HCT116 (cell line): Measurements from ENCODE around the gene HDGF. TPM values are rescaled to one million over a fixed set of nuclear protein-coding genes. Genes with fewer than 3 reads are reported as not detected.

ENCODE experiments used
- ATAC-seq: fragments of 200-7000 bp; cut with Tn5 transposase; 2 replicates; pipeline ENCODE4 v1.9.1; 2020; ENCODE audit warnings: mild to moderate bottlenecking, moderate library complexity
- BruUV-seq: library from RNA; stranded (reverse); fragments of 400-500 nt; replicated peaks from 2 replicates; lab custom pipeline; 2021; lab: Mats Ljungman, UMichigan
- CTCF ChIA-PET: fragments of 300-600 bp; sonication (Branson Sonifier 250); formaldehyde crosslinking; loops from one replicate; lab custom pipeline; 2021; ENCODE audit warnings: antibody characterized with exemption; lab: Charles Lee
- POLR2A ChIA-PET: fragments of 300-600, 350-600 bp; sonication (Branson Sonifier 250); formaldehyde crosslinking; loops from one replicate; lab custom pipeline; 2021; ENCODE audit warnings: antibody characterized with exemption; lab: Charles Lee
- RAD21 ChIA-PET, 2 experiments: fragments of 300-600 bp; sonication (Branson Sonifier 250); formaldehyde crosslinking; loops; one replicate each; lab custom pipeline; 2023; ENCODE audit warnings: low total read pairs in 2 of 2; ENCODE audit not compliant: uncharacterized antibody in 2 of 2, unreplicated experiment in 2 of 2, low non-redundant PET in 1 of 2; lab: Charles Lee
- DNase-seq: peaks from one replicate; pipeline ENCODE4 v3.0.0-alpha.2; 2010; ENCODE audit warnings: low read depth, low spot score
- H2AFZ ChIP-seq: fragments of 200-600 bp; shearing (Covaris generic), sonication (generic); 2 replicates; pipeline ENCODE4 v1.6.1; 2017; ENCODE audit warnings: low read depth, mixed run types, mixed read lengths, antibody characterized with exemption, low read length; ENCODE audit not compliant: poor library complexity, severe bottlenecking
- H3K27ac ChIP-seq: 2 replicates; pipeline ENCODE4 v1.5.1; 2012; ENCODE audit warnings: low read depth, low read length
- H3K27me3 ChIP-seq: fragments of 200-600 bp; sonication (generic); 2 replicates; pipeline ENCODE4 v1.6.1; 2016; ENCODE audit warnings: mixed run types, low read length, mixed read lengths; ENCODE audit not compliant: insufficient read depth
- H3K36me3 ChIP-seq, 2 experiments: fragments of 200-500 bp in 1 of 2; fragments of 200-600 bp in 1 of 2; sonication (Bioruptor generic) in 1 of 2; sonication (generic) in 1 of 2; 2 replicates each; pipeline versions ENCODE4 v1.5.1 to v1.6.1; 2014 to 2016; ENCODE audit warnings: low read length in 2 of 2, inconsistent platforms in 1 of 2, mixed read lengths in 1 of 2, mixed run types in 1 of 2; ENCODE audit not compliant: insufficient read depth in 2 of 2, control insufficient read depth in 1 of 2
- H3K4me1 ChIP-seq, 2 experiments: fragments of 200-600 bp in 1 of 2; sonication (generic) in 1 of 2; 2 replicates each; pipeline versions ENCODE4 v1.5.1 to v1.6.1; 2012 to 2017; ENCODE audit warnings: low read length in 2 of 2, inconsistent platforms in 1 of 2, mild to moderate bottlenecking in 1 of 2, mixed read lengths in 1 of 2, mixed run types in 1 of 2, moderate library complexity in 1 of 2; ENCODE audit not compliant: insufficient read depth in 2 of 2, control insufficient read depth in 1 of 2
- H3K4me2 ChIP-seq: fragments of 200-600 bp; sonication (generic); 2 replicates; pipeline ENCODE4 v1.6.1; 2017; ENCODE audit warnings: mixed run types, low read length, mixed read lengths
- H3K4me3 ChIP-seq, 2 experiments: fragments of 200-600 bp in 1 of 2; sonication (generic) in 1 of 2; replicated peaks in 1 of 2; 2 replicates each; pipeline ENCODE4 v1.5.1; 2011 to 2016; ENCODE audit warnings: low read length in 2 of 2, control low read depth in 1 of 2, low read depth in 1 of 2, mild to moderate bottlenecking in 1 of 2, mixed read lengths in 1 of 2, mixed run types in 1 of 2
- H3K79me2 ChIP-seq: fragments of 200-600 bp; sonication (generic); 2 replicates; pipeline ENCODE4 v1.6.1; 2017; ENCODE audit warnings: mild to moderate bottlenecking, mixed run types, low read length, moderate library complexity, mixed read lengths; ENCODE audit not compliant: insufficient read depth
- H3K9ac ChIP-seq: fragments of 200-600 bp; sonication (generic); 2 replicates; pipeline ENCODE4 v1.6.1; 2016; ENCODE audit warnings: low read length, mixed read lengths
- H3K9me2 ChIP-seq: fragments of 200-600 bp; sonication (generic), shearing (Covaris generic); 2 replicates; pipeline ENCODE4 v1.6.1; 2017; ENCODE audit warnings: mixed run types, mild to moderate bottlenecking, moderate library complexity; ENCODE audit not compliant: insufficient read depth
- H3K9me3 ChIP-seq, 2 experiments: fragments of 200-500 bp in 1 of 2; fragments of 200-600 bp in 1 of 2; sonication (Bioruptor generic) in 1 of 2; sonication (generic) in 1 of 2; 2 replicates each; pipeline ENCODE4 v1.6.1; 2014 to 2017; ENCODE audit warnings: low read length in 2 of 2, mixed read lengths in 2 of 2, inconsistent platforms in 1 of 2, low read depth in 1 of 2, mild to moderate bottlenecking in 1 of 2, mixed run types in 1 of 2, moderate library complexity in 1 of 2; ENCODE audit not compliant: control insufficient read depth in 1 of 2, insufficient read depth in 1 of 2
- H4K20me1 ChIP-seq: fragments of 200-600 bp; sonication (generic), shearing (Covaris generic); 2 replicates; pipeline ENCODE4 v1.6.1; 2017; ENCODE audit warnings: mixed run types, mild to moderate bottlenecking, moderate library complexity; ENCODE audit not compliant: insufficient read depth
- ATF3 ChIP-seq: IDR thresholded peaks from 2 replicates; pipeline ENCODE4 v1.6.1; 2012
- CEBPB ChIP-seq: IDR thresholded peaks from 2 replicates; pipeline ENCODE4 v1.6.1; 2012; ENCODE audit warnings: low read depth
- ELF1 ChIP-seq: IDR thresholded peaks from 2 replicates; pipeline ENCODE4 v1.6.1; 2012; ENCODE audit warnings: low read depth, borderline replicate concordance
- EZH2phosphoT487 ChIP-seq: fragments of 200-600 bp; IDR thresholded peaks from 2 replicates; pipeline ENCODE4 v1.6.1; 2018; ENCODE audit warnings: antibody characterized with exemption, borderline replicate concordance
- MAX ChIP-seq: IDR thresholded peaks from 2 replicates; pipeline ENCODE4 v1.6.1; 2012
- POLR2AphosphoS5 ChIP-seq: IDR thresholded peaks from 2 replicates; pipeline ENCODE4 v1.6.1; 2011; ENCODE audit warnings: mild to moderate bottlenecking, low read depth, low read length, moderate library complexity
- RAD21 ChIP-seq: IDR thresholded peaks from 2 replicates; pipeline ENCODE4 v1.6.1; 2012; ENCODE audit warnings: low read depth, mild to moderate bottlenecking
- REST ChIP-seq: IDR thresholded peaks from 2 replicates; pipeline ENCODE4 v1.6.1; 2012; ENCODE audit warnings: low read depth
- SIN3A ChIP-seq: IDR thresholded peaks from 2 replicates; pipeline ENCODE4 v1.6.1; 2012; ENCODE audit warnings: low read depth
- SP1 ChIP-seq: IDR thresholded peaks from 2 replicates; pipeline ENCODE4 v1.6.1; 2012; ENCODE audit warnings: low read depth
- SRF ChIP-seq: IDR thresholded peaks from 2 replicates; pipeline ENCODE4 v1.6.1; 2012; ENCODE audit warnings: low read depth
- TCF7L2 ChIP-seq: IDR thresholded peaks from 2 replicates; pipeline ENCODE4 v1.7.0; 2011; ENCODE audit warnings: borderline replicate concordance, inconsistent platforms; ENCODE audit not compliant: insufficient read depth, insufficient read length; ENCODE audit errors: extremely low read depth
- ZBTB33 ChIP-seq: IDR thresholded peaks from 2 replicates; pipeline ENCODE4 v1.6.1; 2011; ENCODE audit warnings: mild to moderate bottlenecking, low read length, moderate library complexity; ENCODE audit not compliant: insufficient replicate concordance; ENCODE audit errors: extremely low read depth
- intact Hi-C: fragments of 100-400 bp; cut with micrococcal nuclease; formaldehyde crosslinking; loops from 2 replicates; pipeline ENCODE4 v1.10.0; 2022
- total RNA-seq: library from RNA; stranded (reverse); gene quantifications from one replicate; pipeline ENCODE4 v1.2.1, GENCODE V29; 2021; ENCODE audit not compliant: unreplicated experiment

The HDGF gene
- total RNA-seq, 1 experiment from 2014 or later = 304 TPM

- H3K27ac ChIP-seq = no peak overlapping the region; the same call in 1 of the 2 replicates
- ATAC-seq = no peak
- H4K20me1 ChIP-seq = no peaks in the 10 kb centered on the region
- intact Hi-C loops = no loop called here
- 0 out of 2 replicates have a peak, but pooled peaks cover 6% of the 10 kb centered on the region for H3K79me2 ChIP-seq
- no peak overlapping the region for H3K4me3 ChIP-seq
- no peak overlapping the region for H3K9ac ChIP-seq
- RAD21 ChIA-PET = no interaction called here
- CTCF ChIA-PET = interaction anchor here (1.9 to 14.7 kb wide), 3 partner anchors 11 to 88 kb away, joined by 6 to 310 read pairs (median 20); no protein-coding TSS in a partner anchor
- no peaks in the 10 kb centered on the region for H3K27me3 ChIP-seq
- no peaks in the 10 kb centered on the region for H3K9me3 ChIP-seq
- TF ChIP-seq EZH2phosphoT487 = no peak
- no peak for TF ChIP-seq MAX
- TF ChIP-seq REST = no peak
- no peak for TF ChIP-seq SIN3A
- TF ChIP-seq ATF3 = no peak
- TF ChIP-seq SP1 = no peak
- no peak for TF ChIP-seq CEBPB
- no peak for TF ChIP-seq SRF
- no peak for TF ChIP-seq ZBTB33
- TF ChIP-seq RAD21 = no peak
- TF ChIP-seq ELF1 = no peak
- TF ChIP-seq POLR2AphosphoS5 = no peak
- no peak for TF ChIP-seq TCF7L2
- TF ChIP-seq, all 23 proteins: peak for 0
- Histone ChIP-seq H3K36me3 (no peaks in the 10 kb centered on the region), H3K4me2 (no peak overlapping the region), H3K4me1 (peaks cover 52 to 54% of the 10 kb centered on the region in 2 experiments), H2AFZ (no peak overlapping the region), H3K9me2 (no peaks in the 10 kb centered on the region)
- no TSS peak for BruUV-seq
- DNase-seq = no peak
- POLR2A ChIA-PET = interaction anchor here (0.7 to 2.3 kb wide), 4 partner anchors 8 to 26 kb away, joined by 3 to 8 read pairs (median 4); partner anchors contain the start of gene CRABP2
Measured at GRCh38 chr1:156714830-156715229, 36.6 kb downstream of the HDGF start.
